Right atrium auricular region (tissue), 2 donors: Measurements from ENCODE around the gene COL25A1. TPM values are rescaled to one million over a fixed set of nuclear protein-coding genes. Genes with fewer than 3 reads are reported as not detected.

Experiments used
- DNase-seq: peaks from one replicate; pipeline ENCODE4 v3.0.0-alpha.2; 2019; ENCODE audit warnings: low spot score
- H3K27ac ChIP-seq, 2 donors: fragments of 200-600 bp; sonication (generic); 1 replicate in 1 of 2; 2 replicates in 1 of 2; pipeline ENCODE4 v1.5.1; 2016 to 2019
- H3K27me3 ChIP-seq, 2 donors: fragments of 200-600 bp; sonication (generic); one replicate each; pipeline versions ENCODE4 v1.5.1 to v1.6.0; 2017 to 2019
- H3K36me3 ChIP-seq: fragments of 200-600 bp; sonication (generic); one replicate; pipeline ENCODE4 v1.5.1; 2016
- H3K4me1 ChIP-seq, 2 donors: fragments of 200-600 bp; sonication (generic); one replicate each; pipeline versions ENCODE4 v1.5.1 to v1.6.0; 2017 to 2019
- H3K4me3 ChIP-seq, 2 donors: fragments of 200-600 bp; sonication (generic); 1 replicate in 1 of 2; 2 replicates in 1 of 2; pipeline ENCODE4 v1.5.1; 2017 to 2019; ENCODE audit warnings: mild to moderate bottlenecking in 1 of 2, moderate library complexity in 1 of 2
- H3K9me3 ChIP-seq, 2 donors: fragments of 200-600 bp; sonication (generic); one replicate each; pipeline ENCODE4 v1.5.1; 2019
- CTCF ChIP-seq, 2 donors: fragments of 200-600 bp; sonication (generic); IDR thresholded peaks; one replicate each; pipeline ENCODE4 v1.5.1; 2019; ENCODE audit warnings: antibody characterized with exemption in 2 of 2
- total RNA-seq, 2 donors: library from RNA; depleted of rRNA; stranded (reverse); fragments of >200 nt; gene quantifications; one replicate each; pipeline ENCODE4 v1.1.0, GENCODE V29; 2016

The COL25A1 gene
- total RNA-seq, 2 donors from 2014 or later, result 0.26 to 0.59 TPM

DNA sequence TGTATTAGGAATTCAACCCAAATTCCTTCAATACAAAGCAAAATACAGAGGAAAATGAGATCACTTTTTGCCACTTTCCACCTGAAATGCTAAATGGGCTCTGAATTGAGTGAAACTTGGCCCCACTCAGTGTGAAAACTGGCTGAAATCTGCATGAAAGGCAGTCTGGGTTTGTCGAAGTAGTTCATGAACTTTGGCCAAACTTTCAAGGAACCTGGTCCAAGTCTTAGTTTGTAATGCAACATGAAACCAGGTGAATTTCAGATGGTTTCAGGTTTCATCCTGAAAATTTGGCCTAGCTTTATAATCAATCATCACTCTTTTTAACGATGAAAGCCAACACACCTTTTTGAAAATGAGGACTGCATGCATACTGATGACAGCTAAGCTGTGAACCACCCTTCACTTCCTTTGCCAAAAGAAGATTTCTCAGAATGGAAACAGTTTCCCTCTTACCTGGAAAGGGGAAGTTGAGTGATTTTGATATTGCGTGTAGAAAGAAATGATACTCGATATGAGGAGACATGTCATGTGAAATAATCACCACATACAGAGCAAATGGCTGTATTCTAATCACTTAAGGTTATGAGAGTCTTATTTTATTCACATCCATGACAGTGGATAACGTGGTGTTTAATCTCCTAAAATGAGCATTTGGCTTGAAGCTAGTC is 329.7 kb downstream of the COL25A1 start:
- DNase-seq, result no peak
- no peaks in the 10 kb centered on the region for H3K9me3 ChIP-seq
- no peak for TF ChIP-seq CTCF (IDR thresholded peaks at IDR 0.05)
- H3K27ac ChIP-seq, result no peak overlapping the region
- H3K27me3 ChIP-seq, result no peaks in the 10 kb centered on the region
- no peaks in the 10 kb centered on the region for H3K36me3 ChIP-seq
- H3K4me1 ChIP-seq, result no peaks in the 10 kb centered on the region
- no peak overlapping the region for H3K4me3 ChIP-seq

GRCh38 chr4:108971473-108971872 is 331.0 kb downstream of the COL25A1 start:
- TF ChIP-seq CTCF (IDR thresholded peaks at IDR 0.05), result no peak
- Histone ChIP-seq H3K4me3 (no peak overlapping the region), H3K27ac (no peak overlapping the region), H3K4me1 (no peaks in the 10 kb centered on the region), H3K9me3 (no peaks in the 10 kb centered on the region), H3K36me3 (no peaks in the 10 kb centered on the region), H3K27me3 (no peaks in the 10 kb centered on the region)
- DNase-seq, result no peak

- H3K4me3 ChIP-seq, result no peak overlapping the region
- H3K27ac ChIP-seq, result no peak overlapping the region
- no peaks in the 10 kb centered on the region for H3K27me3 ChIP-seq
- DNase-seq, result no peak
- no peaks in the 10 kb centered on the region for H3K9me3 ChIP-seq
- no peaks in the 10 kb centered on the region for H3K36me3 ChIP-seq
- no peak for TF ChIP-seq CTCF (IDR thresholded peaks at IDR 0.05)
- peaks cover 0 to 8% of the 10 kb centered on the region in 2 donors for H3K4me1 ChIP-seq
These were observed 336.9 kb downstream of the COL25A1 start for GRCh38 chr4:108965472-108966076.

DNA sequence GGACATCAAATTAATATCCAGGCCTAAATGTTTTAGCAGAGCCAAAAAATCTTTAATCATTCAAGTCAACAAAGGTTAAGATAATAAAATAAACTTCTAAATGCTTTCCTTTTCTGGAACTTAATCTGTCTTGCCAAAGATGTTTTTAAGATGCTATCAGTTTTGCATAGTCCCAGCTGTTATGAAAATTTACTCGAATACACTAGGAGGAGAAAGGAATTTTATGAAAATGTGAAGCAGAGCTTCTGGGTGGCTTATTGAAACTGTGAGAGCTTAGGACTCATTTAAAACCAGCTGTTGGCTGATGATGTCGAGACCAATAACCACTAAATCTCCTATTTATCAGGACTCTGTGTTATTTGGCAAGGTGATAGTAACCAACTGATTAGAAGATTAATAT is 337.4 kb downstream of the COL25A1 start:
- no peaks in the 10 kb centered on the region for H3K36me3 ChIP-seq
- TF ChIP-seq CTCF (IDR thresholded peaks at IDR 0.05), result no peak
- no peak overlapping the region for H3K27ac ChIP-seq
- no peak overlapping the region for H3K4me3 ChIP-seq
- no peak for DNase-seq
- H3K9me3 ChIP-seq, result no peaks in the 10 kb centered on the region
- H3K27me3 ChIP-seq, result no peaks in the 10 kb centered on the region
- peaks cover 0 to 8% of the 10 kb centered on the region in 2 donors for H3K4me1 ChIP-seq

DNA sequence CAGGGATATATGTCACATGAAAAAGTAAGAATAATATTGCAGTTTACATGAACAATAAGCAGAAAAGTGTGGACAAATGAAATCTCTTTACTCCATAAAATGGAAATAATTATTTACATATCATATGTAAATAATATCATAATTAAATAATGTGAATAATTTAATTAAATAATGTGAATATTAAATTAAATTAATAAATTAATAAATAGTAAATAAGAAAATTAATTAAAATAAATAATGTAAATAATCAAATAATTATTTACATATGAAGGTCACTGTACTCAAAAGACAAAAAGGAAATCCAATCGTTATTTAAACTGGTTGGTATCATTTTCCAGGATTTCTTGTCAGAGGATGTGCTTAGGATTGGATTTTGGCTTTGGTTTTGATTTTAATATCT is 338.5 kb downstream of the COL25A1 start:
- TF ChIP-seq CTCF (IDR thresholded peaks at IDR 0.05), result no peak
- Histone ChIP-seq H3K4me3 (no peak overlapping the region), H3K27ac (no peak overlapping the region), H3K27me3 (no peaks in the 10 kb centered on the region), H3K36me3 (no peaks in the 10 kb centered on the region), H3K9me3 (no peaks in the 10 kb centered on the region), H3K4me1 (peaks cover 0 to 8% of the 10 kb centered on the region in 2 donors)
- DNase-seq, result no peak
